ENCODE results near the gene SERINC5. TPM values are rescaled to one million over a fixed set of nuclear protein-coding genes. Genes with fewer than 3 reads are reported as not detected.
"Not testable (repeated sequence)": the region's sequence is repeated elsewhere in the genome, so short reads cannot be mapped to it uniquely, and the experiment has no call there.

Gene SERINC5
- polyA plus RNA-seq, 1 donor, result 19.1 TPM

DNA sequence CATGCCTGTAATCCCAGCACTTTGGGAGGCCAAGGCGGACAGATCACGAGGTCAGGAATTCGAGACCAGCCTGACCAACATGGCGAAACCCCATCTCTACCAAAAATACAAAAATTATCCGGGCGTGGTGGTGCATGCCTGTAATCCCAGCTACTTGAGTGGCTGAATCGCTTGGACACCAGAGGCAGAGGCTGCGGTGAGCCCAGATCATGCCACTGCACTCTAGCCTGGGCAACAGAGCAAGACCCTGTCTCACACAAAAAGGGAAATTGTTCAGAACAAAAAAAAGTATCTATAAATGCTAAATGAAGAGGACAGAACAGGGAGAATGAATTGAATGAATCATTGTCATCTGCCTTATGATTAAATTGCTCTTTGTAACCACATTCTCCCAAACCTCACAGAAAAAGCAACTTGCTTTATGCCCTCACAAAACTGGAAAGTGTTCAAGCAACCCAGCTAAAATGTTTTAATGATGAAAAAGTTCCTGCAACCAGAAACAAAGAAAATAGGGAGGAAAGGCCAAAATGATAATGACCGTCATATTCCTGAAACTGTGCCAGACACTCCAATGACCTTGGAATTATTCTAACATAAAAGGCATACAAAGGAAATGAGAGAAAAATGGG, 83.7 kb downstream of the SERINC5 start:
- no peak for DNase-seq (ENCODE audit: low read depth)

DNA sequence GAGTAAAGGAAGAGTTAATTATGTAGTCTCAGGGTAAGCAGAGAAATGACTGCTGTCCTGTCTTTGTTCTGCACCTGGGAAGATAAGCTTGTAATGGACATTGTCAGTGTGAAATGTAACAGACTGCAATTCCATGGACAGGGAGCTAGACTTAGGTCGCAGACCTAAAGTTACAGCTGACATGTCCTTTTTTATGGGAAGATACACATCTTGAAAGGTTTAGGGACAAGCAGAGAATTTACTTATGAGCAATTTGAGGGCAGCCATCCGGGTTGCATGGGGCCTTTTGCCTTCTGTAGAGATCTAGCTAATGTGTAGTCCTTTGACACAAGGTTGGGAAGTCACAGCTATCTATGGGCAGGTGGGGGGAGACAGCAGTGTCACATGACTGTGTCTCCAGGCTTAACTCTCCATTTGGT, 85.7 kb downstream of the SERINC5 start:
- DNase-seq (ENCODE audit: low read depth), result no peak

DNA sequence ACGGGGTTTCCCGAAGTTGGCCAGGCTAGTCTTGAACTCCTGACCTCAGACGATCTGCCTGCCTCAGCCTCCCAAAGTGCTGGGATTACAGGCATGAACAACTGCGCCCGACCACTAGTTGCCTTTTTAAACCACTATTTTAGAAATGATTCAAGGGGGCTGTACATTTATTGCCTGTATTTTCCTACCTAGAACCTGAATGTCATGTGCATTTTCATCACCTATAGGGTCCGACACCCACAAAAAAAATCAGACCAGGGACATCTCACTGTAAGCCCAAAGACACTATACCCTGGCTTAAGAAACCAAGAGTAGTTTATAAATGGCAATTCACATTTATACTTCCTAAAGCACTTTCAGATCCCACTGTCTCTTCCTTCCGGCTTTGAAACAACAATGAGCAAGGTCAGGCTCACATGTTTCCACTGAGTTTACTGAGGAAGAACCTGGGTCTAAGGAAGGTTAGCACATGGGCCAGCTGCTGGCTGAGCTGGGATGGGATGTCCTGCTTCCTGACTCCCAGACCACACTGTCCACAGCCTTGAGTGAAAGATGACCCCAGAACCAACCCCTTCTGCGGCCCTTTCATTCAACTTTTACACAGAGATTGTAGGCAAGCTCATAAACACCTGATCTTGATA, 87.3 kb downstream of the SERINC5 start:
- no peak for DNase-seq (ENCODE audit: low read depth)

DNA sequence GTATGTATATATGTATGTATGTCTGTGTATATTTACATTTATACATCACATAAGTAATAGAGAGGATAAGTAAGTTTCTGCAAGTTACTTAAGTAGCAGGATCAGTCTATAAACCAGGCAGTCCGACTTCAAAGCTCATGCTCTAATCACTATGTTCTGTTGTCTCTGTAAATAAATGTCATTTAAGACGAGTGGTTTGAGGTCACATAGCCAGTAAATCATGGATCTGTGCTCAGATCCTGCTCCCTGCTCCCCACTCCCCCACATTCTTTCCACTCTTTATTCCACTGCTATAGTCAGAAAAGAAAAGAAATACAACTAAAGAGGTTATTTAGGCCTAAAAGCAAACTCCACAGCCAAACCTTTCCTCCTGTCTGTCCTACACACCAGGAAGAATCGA, 90.4 kb downstream of the SERINC5 start:
- no peak for DNase-seq (ENCODE audit: low read depth)

DNA sequence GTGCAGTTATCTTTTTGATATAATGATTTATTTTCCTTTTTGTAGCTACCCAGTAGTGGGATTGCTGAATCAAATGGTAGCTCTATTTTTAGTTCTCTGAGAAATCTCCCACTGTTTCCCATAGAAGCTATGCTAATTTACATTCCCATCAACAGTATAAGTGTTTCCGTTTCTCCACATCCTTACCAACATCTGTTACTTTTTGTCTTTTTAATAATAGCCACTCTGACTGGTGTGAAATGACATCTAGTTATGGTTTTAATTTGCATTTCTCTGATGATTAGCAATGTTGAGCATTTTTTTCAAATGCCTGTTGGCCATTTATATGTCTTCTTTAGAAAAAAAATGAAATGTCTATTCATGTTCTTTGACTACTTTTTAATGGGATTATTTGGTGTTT, 94.7 kb downstream of the SERINC5 start:
- DNase-seq (ENCODE audit: low read depth), result no peak

DNA sequence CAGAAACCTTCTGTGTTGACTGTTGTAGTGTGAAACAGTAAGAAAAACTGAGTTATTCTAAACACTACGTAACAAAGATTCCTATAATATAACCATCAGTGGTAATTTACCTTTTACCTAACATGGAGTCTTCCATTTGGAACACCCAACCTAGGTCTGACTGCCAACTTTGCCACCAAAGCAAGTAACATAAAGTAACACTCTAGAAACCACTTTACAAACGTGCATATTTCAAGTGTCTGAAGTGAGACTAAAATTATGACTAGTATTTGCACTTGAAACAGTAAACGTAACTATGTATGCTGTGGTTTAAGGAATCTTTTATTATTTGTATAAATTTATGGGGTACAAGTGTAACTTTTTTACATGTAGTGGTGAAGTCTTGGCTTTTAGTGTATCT, 95.6 kb downstream of the SERINC5 start:
- no peak for DNase-seq (ENCODE audit: low read depth)

DNA sequence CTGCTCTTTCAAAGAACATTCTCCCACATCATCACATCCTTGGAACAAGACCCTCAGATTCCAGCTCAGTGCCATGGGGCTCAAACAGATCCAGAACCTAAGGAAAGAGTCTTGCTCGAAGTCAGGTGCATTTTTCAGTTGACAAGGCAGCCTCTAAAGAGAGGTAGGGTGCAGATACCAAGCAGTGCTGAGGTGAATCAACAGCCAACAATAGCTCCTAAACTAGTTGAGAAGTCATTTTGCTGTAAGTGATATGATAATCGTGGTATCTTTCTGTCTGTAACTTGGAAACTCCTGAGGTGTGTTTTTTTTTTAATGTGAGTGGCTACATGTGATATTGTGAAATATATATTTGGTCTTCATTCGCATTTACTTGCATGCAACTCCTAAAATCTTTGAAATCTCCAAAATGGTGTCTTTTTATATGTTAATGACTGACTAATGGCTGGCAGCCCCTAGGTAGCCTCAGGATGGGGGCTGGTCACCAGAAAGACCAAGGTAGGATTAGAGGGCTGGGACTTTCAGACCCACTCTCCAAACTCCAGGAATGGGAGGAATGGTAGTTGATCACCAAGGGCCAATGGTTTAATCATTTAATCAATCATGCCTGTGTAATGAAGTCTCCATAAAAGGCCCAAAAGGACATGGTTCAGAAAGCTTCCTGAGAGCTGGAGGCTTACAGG, 96.6 kb downstream of the SERINC5 start:
- DNase-seq (ENCODE audit: low read depth), result no peak

DNA sequence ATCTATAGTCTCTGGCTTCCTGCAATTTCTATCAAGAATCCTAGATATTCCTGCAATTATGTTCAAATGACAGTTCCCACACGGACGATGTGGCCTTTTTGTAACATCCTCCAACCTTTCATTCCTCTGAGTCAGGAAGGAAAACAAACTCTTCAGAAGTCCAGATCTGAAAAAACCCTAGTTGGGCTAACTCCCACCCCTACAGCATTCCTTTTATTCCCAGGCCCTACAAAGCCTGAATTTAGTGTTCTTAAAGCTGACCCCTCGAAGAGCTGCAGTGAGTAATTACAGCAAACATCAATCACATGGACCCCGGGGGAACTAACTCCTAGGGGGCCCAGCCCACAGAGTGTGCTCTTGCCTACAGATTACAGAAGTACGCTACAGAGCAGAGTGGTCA, 99.7 kb downstream of the SERINC5 start:
- DNase-seq (ENCODE audit: low read depth), result no peak

DNA sequence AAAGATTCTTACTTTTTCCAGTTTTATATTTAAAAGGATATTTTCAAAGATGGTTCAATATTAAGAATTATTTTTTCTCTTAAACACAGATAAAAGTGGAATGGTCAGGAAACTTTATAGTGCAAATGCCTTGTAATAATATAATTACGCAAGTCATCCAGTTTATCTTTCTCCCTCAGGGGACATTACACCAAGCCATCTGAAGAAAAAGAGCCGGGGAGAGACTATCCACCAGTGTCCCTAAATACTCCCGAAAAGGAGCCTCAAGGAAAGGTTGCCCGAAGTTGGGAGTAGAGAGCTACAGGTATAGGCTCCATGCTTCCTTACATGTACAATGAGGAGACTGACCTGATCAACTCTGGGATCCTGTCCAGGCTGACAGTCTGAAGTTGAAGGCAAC, 101.1 kb downstream of the SERINC5 start:
- DNase-seq (ENCODE audit: low read depth), result no peak

DNA sequence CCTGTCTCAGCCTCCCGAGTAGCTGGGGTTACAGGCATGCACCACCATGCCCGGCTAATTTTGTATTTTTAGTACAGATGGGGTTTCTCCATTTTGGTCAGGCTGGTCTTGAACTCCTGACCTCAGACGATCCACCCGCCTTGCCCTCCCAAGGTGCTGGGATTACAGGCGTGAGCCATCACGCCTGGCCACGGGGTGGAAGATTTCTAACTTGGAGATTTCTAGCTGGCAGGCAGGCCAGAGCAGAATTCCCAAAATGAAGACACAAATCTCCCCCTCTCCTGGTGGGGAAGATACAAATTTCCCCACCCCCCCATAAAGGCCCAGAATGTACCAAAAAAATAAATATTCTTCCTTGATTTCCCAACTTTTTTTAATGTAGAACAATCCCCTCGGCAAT, 101.6 kb downstream of the SERINC5 start:
- DNase-seq (ENCODE audit: low read depth), result not testable (repeated sequence)

DNA sequence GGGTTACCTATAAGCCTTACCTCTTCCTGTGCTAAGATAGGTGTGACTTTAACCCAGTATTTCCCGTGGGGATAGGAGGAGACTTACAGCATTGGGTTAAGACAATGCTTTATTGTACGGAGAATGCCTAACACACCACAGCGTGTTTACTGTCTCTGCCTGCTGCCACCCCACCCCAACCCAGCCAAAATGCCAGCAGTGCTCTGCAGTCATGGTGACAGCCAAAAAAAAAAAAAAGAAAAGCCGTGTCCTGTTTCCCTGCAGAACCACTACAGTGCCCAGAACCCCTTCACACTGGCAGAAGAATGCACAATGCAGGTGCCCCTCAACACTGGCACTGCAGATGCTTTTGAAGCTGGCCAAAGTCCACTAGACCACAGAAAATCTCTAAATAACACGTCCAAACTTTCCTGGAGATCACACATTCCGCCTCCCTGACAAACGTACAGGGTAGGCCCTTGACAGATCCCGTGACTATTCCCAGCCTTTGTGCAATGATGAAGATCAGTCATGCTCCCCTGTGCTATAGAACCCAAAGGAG, 102.2 kb downstream of the SERINC5 start:
- DNase-seq (ENCODE audit: low read depth), result no peak

DNA sequence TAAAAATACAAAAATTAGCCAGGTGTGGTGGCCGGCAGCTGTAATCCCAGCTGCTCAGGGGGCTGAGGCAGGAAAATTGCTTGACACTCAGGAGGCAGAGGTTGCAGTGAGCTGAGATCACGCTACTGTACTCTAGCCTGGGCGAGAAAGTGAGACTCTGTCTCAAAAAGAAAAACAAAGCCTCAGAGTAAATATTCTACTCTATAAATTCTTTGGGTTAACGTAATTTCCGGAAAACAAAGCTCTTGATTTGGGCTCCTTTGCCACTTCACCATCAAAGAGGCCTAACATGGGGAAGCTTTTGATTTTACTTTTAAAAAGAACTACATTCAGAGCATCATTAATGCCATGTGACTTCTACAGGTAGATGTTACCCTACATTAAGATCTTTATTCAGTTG, 103.1 kb downstream of the SERINC5 start:
- no peak for DNase-seq (ENCODE audit: low read depth)

DNA sequence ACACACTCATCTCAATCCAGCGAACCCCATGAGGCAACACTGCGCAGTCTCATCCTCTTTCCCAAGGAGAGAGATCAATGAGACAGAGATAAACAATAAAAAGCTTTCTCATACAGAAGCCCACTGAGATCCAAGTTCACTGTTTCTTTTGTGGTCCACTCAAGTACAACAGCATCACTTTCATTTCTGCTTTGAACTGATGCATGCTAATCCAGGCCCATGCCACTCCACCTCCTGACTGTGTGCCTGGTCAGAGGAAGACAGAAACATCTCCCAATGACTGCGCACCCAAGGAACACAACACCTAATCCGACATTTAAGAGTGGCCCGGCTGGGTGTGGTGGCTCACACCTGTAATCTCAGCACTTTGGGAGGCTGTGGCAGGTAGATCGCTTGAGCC, 104.0 kb downstream of the SERINC5 start:
- DNase-seq (ENCODE audit: low read depth), result no peak

DNA sequence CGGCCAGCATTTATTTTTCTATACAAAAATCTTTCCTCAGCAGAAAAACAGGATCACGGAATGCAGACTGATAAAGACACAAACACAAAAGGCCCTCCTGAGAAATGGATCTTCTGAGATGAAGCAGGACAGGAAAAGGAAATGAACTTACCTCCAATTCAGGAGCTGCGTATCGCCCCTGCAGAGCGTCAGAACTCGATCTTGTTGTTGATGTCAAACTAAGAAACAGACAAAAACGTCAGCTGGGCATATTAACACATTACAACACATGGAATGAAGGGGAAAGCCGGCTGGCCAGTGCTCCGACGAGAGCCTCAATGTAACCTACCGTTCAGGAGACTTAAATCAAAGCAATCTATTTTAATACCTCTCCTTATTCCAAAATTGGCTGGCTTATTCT, 105.1 kb downstream of the SERINC5 start:
- no peak for DNase-seq (ENCODE audit: low read depth)

DNA sequence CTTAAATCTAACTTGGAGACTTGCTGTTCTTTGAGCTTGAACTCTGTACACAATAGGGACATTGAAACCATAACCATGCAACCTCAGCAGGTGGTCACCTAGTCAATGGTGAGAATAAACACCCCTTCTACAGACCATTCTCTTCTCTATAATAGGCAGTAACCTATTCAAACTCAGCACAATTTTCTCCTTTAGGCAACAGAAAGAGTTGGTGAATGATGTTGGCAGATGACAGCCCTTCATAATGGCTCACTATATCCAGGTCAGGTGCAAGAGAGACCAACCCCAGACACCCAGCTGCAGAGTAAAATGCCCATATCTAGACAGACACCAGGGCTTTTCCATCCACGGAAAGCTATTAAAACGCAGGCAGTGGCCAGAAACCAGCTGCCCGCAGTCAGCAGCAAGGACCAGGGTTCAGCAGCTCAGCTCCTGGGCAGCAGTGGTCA, 106.7 kb downstream of the SERINC5 start:
- no peak for DNase-seq (ENCODE audit: low read depth)

DNA sequence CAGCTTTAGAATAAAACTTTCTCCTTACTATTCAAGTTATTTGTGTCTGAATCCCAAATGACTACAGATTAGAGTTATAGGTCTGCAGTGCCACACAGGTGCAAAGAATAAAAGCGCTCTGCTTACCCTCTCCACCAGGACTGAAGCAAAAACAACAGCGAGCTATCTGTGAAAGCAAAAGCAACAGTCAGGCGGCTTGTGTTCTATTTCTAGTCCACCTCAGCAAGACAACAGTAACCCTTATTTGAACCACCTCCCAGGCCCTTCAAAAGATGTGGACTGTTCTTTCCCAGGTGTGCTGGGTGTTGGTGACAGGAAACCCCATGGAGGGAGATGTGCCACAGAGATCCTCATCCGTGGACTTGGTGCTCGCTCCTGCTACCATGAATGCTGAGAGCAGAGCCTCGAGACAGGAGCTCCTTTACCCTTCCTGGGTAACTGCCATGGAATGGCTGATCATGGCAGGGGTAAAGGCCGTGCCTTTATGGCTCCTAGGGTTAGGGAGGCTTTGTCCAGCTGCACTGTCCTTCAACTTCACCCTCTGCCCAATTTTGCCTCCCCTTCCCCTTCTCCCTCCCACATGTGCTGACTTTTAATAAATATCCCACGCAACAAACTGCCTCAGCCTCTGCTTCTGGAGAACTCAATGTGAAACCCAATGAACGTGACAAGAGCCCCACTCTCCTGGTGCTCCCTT, 108.6 kb downstream of the SERINC5 start:
- no peak for DNase-seq (ENCODE audit: low read depth)

DNA sequence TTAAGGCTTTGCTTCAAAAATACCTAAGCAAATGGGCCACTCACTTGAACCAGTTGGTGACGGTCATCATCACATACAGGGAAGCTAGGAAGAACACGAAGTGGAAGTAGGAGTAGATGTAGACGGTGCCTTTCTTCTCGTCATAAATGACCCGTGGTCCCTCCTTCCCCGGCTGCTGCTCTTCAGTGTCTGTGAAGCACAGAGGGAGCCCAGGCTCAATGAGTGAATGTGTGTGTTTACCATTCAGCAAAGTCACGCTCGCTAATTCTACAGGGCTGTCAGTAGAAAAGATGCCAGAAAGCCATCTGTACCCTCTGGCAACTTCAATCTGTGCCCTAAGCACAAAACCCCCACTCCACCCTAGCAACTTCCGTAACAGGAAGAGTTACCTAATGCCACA, 109.8 kb downstream of the SERINC5 start:
- DNase-seq (ENCODE audit: low read depth), result no peak

DNA sequence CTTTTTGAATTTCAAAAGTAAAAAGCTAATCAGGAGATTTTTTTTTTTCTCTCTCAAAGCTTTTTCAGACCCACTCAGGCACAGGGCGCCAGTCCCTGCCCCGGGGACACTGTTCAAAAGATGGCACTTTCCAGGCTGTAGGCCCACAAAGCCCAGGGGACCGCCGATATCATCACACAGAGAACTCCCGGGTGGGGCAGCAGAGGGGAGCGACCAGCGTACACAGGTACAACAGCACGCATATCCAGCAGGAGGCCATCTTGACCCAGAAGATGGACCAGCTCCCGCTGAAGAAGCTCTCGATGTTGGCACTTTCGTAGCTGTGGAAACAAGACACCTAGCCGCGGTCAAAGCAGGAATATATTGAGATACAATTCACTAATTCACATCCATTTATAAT, 112.4 kb downstream of the SERINC5 start:
- no peak for DNase-seq (ENCODE audit: low read depth)

DNA sequence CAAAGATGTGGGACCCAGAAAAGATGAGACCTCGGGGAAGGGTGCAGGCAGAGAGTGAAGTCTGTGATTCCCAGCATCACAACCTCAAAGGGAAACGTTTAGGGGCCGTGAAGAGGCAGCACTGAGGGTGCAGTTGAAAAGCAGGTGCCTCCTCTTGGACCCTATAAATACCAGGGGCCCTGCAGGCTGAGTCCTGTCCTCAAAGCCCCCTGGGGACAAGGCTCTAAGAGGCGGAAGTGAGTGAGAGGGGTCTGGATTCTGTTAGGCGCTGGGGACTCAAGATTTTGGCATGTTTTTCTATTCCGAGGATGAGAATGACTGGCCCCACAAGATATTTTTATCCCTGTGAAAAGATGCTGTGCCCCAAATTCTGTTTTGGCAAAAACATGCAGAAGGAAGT, 112.9 kb downstream of the SERINC5 start:
- DNase-seq (ENCODE audit: low read depth), result no peak

DNA sequence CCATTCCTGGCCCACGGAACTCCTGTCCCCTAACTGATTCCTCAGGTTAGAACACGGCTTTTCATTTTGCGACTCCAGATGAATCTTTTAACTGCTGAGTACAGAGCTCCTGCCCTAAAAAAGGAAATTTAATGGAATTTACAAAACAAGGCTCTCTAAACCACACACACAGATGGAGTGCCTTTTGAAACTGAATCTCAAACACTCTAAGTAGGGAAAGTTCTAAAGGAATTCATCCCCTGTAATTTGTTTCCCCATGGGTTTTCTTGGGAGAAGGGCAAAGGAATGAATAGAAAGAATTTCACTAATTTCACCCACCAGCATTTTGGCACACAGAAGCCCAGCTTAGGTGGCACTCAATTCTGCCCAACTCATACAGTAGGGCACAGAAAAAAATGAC, 114.2 kb downstream of the SERINC5 start:
- DNase-seq (ENCODE audit: low read depth), result no peak

DNA sequence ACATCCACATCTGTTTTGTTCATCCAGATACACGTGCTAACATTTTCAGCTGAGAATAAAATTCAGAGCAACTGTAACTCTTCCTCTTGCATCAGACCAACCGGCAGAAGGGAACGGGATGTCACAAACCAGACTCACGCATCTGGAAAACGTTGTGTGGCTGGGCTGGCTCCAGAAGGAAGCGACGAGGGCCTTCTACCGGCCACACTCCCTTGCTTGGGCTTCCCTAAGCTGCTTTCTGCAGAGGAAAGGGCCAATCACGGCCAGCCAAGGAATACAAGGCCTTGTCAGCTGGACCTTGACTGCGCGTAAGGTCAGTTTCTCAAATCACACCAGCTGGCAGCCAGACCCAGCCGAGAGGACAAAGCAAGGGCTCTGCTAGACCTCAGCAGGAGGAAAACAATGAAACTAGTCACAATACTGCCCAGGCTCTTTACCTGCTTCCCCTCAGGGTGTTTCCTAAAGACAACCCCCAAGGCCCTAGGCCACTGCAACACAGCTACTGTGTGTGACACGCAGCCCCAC, 114.6 kb downstream of the SERINC5 start:
- peak; percentile 77 for DNase-seq (ENCODE audit: low read depth)

DNA sequence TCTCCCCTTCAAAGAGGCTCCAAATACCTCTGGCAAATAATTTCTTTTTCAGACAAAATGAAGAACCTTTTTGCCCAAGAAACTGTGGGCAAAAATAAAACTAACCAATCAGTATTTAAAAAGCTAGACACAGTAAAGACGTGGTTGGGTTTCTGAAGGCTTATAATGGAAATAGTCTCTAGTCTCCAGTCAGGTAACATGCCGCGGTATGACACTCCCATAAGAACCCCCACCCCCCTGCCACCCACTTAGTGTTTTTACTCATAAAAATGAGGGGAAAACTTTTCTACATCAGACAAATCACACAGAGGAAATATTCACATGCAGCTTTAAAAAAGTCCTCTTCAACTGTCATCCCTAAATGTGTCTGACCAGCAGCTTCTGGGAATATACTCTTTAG, 115.4 kb downstream of the SERINC5 start:
- DNase-seq (ENCODE audit: low read depth), result no peak

Data from forelimb muscle (tissue), 1 donor.